HL-60 (cell line): Measurements from ENCODE around the gene DCLRE1B.

Experiments used
- DNase-seq, 2 experiments: peaks; one replicate each; pipeline ENCODE4 v3.0.0-alpha.2; 2010 to 2020; ENCODE audit warnings: low read depth in 1 of 2, low spot score in 1 of 2
- H3K27ac ChIP-seq: fragments of 250-450 bp; sonication (Bioruptor Pico); replicated peaks from 2 replicates; pipeline ENCODE4 v1.5.1; 2020; ENCODE audit warnings: mild to moderate bottlenecking, moderate library complexity
- H3K27me3 ChIP-seq: fragments of 250-450 bp; sonication (Bioruptor Pico); 2 replicates; pipeline ENCODE4 v1.5.1; 2021; ENCODE audit warnings: mild to moderate bottlenecking, moderate library complexity; ENCODE audit not compliant: insufficient read depth, poor library complexity, severe bottlenecking
- H3K4me3 ChIP-seq: replicated peaks from 2 replicates; pipeline ENCODE4 v1.5.1; 2011; ENCODE audit warnings: mild to moderate bottlenecking, control low read depth, low read length; ENCODE audit not compliant: insufficient read depth
- GABPA ChIP-seq: IDR thresholded peaks from 2 replicates; pipeline ENCODE4 v1.6.1; 2012; ENCODE audit warnings: low read depth
- POLR2AphosphoS5 ChIP-seq: IDR thresholded peaks from 2 replicates; pipeline ENCODE4 v1.6.1; 2012; ENCODE audit warnings: low read depth
- SPI1 ChIP-seq: IDR thresholded peaks from 2 replicates; pipeline ENCODE4 v1.6.1; 2012; ENCODE audit warnings: low read depth, mild to moderate bottlenecking, borderline replicate concordance
- TF ChIP-seq, protein P1 (sequence below): IDR thresholded peaks from 2 replicates; pipeline ENCODE4 v1.6.1; 2012; ENCODE audit warnings: low read depth; ENCODE audit not compliant: insufficient replicate concordance
- TF ChIP-seq, protein P2 (sequence below): IDR thresholded peaks from one replicate; pipeline ENCODE4 v1.5.1; 2011; ENCODE audit warnings: low read length, control low read depth, inconsistent platforms; ENCODE audit not compliant: insufficient read depth

The DCLRE1B gene

DNA sequence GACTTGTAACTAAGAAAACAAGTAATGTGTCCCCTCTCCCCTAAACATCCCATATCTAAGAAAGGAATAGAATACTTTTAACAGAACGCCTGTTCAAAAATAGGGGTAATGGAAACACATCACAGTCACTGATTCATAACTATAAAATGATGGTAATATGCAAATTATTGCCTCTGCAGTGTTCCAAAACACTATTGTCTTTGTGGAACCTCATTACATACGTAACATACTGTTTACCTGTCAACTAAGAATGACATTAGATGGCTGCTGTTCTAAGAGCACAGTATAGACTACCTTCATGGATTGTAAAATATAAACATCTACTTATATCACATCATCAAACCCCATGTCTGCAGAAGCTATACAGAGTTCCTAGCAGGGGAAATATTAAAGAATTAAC lies 14.3 kb upstream of the DCLRE1B start:
- Histone ChIP-seq H3K27me3 (no peaks in the 10 kb centered on the region), H3K27ac (no peak overlapping the region), H3K4me3 (no peak overlapping the region)
- DNase-seq = no peak
- TF ChIP-seq, protein P1, sequence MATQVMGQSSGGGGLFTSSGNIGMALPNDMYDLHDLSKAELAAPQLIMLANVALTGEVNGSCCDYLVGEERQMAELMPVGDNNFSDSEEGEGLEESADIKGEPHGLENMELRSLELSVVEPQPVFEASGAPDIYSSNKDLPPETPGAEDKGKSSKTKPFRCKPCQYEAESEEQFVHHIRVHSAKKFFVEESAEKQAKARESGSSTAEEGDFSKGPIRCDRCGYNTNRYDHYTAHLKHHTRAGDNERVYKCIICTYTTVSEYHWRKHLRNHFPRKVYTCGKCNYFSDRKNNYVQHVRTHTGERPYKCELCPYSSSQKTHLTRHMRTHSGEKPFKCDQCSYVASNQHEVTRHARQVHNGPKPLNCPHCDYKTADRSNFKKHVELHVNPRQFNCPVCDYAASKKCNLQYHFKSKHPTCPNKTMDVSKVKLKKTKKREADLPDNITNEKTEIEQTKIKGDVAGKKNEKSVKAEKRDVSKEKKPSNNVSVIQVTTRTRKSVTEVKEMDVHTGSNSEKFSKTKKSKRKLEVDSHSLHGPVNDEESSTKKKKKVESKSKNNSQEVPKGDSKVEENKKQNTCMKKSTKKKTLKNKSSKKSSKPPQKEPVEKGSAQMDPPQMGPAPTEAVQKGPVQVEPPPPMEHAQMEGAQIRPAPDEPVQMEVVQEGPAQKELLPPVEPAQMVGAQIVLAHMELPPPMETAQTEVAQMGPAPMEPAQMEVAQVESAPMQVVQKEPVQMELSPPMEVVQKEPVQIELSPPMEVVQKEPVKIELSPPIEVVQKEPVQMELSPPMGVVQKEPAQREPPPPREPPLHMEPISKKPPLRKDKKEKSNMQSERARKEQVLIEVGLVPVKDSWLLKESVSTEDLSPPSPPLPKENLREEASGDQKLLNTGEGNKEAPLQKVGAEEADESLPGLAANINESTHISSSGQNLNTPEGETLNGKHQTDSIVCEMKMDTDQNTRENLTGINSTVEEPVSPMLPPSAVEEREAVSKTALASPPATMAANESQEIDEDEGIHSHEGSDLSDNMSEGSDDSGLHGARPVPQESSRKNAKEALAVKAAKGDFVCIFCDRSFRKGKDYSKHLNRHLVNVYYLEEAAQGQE = no peak

DNA sequence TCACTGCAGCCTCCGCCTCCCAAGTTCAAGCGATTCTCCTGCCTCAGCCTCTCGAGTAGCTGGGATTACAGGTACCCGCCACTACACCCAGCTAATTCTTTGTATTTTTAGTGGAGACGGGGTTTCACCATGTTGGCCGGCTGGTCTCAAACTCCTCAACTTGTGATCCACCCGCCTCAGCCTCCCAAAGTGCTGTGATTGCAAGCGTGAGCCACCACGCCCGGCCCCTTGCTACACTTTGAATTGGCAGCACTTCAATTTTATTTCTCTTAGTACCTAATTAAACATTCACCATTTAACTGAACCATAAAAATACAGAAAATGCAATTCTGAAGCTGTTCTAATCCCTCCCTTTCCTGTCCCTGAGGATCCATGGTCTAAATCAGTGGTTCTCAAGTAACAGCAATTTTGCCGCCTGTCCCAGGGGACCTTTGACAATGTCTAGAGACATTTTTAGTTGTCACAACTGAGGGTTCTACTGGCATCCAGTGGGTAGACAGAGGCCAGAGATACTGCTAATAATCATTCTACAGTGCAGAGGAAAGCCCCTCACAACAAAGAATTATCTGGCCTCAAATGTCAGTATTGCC lies 13.4 kb upstream of the DCLRE1B start:
- no peak for DNase-seq
- no peak overlapping the region for H3K27ac ChIP-seq
- TF ChIP-seq, protein P1 = no peak
- H3K27me3 ChIP-seq = no peaks in the 10 kb centered on the region
- H3K4me3 ChIP-seq = no peak overlapping the region

DNA sequence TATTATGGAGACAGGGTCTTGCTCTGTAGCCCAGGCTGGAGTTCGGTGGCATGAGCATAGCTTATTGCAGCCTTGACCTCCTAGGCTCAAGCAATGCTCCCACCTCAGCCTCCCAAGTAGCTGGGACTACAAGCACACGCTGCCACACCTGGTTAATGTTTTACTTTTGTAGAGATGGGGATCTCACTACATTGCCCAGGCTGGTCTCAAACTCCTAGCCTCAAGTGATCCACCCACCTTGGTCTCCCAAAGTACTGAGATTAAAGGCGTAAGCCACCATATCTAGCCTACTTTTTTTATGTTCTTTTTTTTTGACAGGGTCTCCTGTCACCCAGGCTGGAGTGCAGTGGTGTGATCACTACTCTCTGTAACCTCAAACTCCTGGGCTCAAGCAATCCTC lies 11.9 kb upstream of the DCLRE1B start:
- TF ChIP-seq SPI1 = no peak
- no peak for TF ChIP-seq POLR2AphosphoS5
- TF ChIP-seq, protein P1 = no peak
- no peak overlapping the region for H3K27ac ChIP-seq
- H3K27me3 ChIP-seq = no peaks in the 10 kb centered on the region
- no peak overlapping the region for H3K4me3 ChIP-seq
- no peak for DNase-seq

DNA sequence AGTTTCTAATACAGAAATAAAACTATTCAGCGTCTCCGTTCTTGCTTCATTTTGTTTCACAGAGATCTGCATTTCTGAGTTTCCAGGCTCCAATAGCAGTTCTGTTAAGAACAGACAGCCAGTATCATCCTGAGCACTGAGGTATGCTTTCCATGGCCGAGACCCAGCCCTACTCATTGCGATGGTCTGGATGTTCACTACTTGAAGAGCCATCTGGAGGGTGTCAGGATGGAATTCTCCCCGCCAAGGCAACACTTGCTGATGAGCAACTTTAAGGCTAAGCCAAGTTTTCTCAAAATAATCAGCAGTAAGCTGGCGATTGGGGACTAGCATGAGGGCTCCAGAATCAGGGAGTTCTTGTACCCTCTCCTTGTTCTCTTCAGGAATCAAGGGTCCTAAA lies 10.0 kb upstream of the DCLRE1B start:
- no peak for DNase-seq
- Histone ChIP-seq H3K4me3 (no peak overlapping the region), H3K27ac (no peak overlapping the region), H3K27me3 (no peaks in the 10 kb centered on the region)
- TF ChIP-seq, protein P2, sequence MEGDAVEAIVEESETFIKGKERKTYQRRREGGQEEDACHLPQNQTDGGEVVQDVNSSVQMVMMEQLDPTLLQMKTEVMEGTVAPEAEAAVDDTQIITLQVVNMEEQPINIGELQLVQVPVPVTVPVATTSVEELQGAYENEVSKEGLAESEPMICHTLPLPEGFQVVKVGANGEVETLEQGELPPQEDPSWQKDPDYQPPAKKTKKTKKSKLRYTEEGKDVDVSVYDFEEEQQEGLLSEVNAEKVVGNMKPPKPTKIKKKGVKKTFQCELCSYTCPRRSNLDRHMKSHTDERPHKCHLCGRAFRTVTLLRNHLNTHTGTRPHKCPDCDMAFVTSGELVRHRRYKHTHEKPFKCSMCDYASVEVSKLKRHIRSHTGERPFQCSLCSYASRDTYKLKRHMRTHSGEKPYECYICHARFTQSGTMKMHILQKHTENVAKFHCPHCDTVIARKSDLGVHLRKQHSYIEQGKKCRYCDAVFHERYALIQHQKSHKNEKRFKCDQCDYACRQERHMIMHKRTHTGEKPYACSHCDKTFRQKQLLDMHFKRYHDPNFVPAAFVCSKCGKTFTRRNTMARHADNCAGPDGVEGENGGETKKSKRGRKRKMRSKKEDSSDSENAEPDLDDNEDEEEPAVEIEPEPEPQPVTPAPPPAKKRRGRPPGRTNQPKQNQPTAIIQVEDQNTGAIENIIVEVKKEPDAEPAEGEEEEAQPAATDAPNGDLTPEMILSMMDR = no peak
- TF ChIP-seq, protein P1 = no peak
- TF ChIP-seq POLR2AphosphoS5 (no peak), SPI1 (no peak), GABPA (no peak)
